ENCODE results near the gene ANKRD22.

Gene ANKRD22

DNA sequence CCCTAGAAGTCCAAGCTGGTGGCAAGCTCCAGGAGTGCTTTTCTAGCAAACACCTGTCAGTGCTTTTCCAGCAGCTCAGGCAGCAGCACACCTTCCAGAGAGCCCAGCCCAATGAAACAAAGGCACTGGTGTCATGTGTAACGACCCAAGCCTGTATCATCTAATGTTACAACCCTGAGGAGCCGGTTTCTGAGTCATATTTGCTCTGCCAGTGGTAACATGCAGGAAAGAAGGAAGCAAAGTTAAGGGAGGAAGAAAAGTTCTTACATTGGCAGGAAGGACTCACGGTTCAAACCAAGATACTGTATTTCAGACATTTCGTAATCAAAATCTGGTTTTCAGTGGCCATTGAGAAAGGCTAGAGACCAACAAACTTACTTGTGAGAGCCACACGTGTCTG lies at the start of gene ANKRD22:
TSS of gene ANKRD22 (minus strand) at position 139 of the 400 bp plus-strand sequence. CDS start 237 bp downstream, outside the sequence.
- Histone ChIP-seq H3K4me3 (replicated peaks; ENCODE audit: low read depth, low read length) (no peak within 1 kb of the TSS), H3K27me3 (replicated peaks; ENCODE audit: control insufficient read depth, insufficient read depth, low read length) (no peaks in the 10 kb centered on the region), H3K36me3 (ENCODE audit: control insufficient read depth, insufficient read depth, low read length) (no peaks in the 10 kb centered on the region)
- no peak for DNase-seq (ENCODE audit: extremely low read depth, insufficient read length)
- TF ChIP-seq, protein P1, sequence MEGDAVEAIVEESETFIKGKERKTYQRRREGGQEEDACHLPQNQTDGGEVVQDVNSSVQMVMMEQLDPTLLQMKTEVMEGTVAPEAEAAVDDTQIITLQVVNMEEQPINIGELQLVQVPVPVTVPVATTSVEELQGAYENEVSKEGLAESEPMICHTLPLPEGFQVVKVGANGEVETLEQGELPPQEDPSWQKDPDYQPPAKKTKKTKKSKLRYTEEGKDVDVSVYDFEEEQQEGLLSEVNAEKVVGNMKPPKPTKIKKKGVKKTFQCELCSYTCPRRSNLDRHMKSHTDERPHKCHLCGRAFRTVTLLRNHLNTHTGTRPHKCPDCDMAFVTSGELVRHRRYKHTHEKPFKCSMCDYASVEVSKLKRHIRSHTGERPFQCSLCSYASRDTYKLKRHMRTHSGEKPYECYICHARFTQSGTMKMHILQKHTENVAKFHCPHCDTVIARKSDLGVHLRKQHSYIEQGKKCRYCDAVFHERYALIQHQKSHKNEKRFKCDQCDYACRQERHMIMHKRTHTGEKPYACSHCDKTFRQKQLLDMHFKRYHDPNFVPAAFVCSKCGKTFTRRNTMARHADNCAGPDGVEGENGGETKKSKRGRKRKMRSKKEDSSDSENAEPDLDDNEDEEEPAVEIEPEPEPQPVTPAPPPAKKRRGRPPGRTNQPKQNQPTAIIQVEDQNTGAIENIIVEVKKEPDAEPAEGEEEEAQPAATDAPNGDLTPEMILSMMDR (IDR thresholded peaks at IDR 0.05; ENCODE audit: insufficient read depth, low read length, poor library complexity, severe bottlenecking) = no peak

DNA sequence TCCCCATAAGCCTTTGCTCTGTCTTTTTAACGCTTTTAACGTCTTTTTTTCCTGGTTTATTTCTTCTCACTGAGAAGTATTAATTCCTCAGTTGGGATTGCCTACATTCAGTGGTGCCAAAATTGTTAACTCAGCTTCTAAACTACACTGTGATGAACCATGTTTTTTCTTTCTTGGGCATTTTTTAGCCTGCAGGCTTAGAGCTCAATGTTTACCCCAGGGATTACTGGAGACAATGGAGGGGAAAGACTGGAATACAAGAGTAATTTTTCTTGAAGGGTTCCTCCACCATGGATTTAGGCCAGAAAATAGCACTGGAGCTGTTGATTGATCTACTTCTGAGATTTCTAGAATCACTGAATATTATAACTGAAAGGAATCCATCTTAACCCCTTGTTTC lies 48.2 kb upstream of the ANKRD22 start:
- Histone ChIP-seq H3K27me3 (replicated peaks; ENCODE audit: control insufficient read depth, insufficient read depth, low read length) (no peaks in the 10 kb centered on the region), H3K36me3 (ENCODE audit: control insufficient read depth, insufficient read depth, low read length) (no peaks in the 10 kb centered on the region; the same call in 1 of the 2 replicates)

DNA sequence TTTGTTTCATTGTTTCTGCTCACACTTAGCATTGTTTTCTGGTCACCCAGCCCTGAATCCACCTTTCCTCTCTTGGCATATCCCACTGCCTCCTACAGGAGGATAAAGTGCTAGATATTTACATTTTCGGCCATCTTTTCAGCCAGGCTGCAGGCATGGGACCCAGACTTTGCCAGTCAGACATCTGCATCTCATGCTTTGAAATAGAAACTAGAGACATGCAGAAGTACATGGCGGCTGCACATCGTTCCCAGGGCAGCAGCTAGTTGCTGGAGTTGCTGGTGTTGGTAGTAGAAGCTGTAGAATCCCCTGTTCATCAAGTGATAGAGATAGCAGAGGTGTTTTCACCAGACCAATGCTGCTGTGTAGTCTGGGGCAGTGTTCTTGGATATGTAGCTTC lies 47.1 kb upstream of the ANKRD22 start:
- TF ChIP-seq, protein P1 (IDR thresholded peaks at IDR 0.05; ENCODE audit: insufficient read depth, low read length, poor library complexity, severe bottlenecking) = no peak
- peak overlapping the region; percentile 16; the same call in 1 of the 2 replicates for H3K4me3 ChIP-seq (replicated peaks; ENCODE audit: low read depth, low read length)
- no peaks in the 10 kb centered on the region for H3K27me3 ChIP-seq (replicated peaks; ENCODE audit: control insufficient read depth, insufficient read depth, low read length)
- DNase-seq (ENCODE audit: extremely low read depth, insufficient read length) = peak; percentile 20
- no peaks in the 10 kb centered on the region; the same call in 1 of the 2 replicates for H3K36me3 ChIP-seq (ENCODE audit: control insufficient read depth, insufficient read depth, low read length)

More for the DNA sequence above, 48.2 kb upstream of the ANKRD22 start:
- H3K4me3 ChIP-seq (replicated peaks; ENCODE audit: low read depth, low read length) = no peak overlapping the region
- no peak for DNase-seq (ENCODE audit: extremely low read depth, insufficient read length)
- TF ChIP-seq, protein P1 (IDR thresholded peaks at IDR 0.05; ENCODE audit: insufficient read depth, low read length, poor library complexity, severe bottlenecking) = no peak

DNA sequence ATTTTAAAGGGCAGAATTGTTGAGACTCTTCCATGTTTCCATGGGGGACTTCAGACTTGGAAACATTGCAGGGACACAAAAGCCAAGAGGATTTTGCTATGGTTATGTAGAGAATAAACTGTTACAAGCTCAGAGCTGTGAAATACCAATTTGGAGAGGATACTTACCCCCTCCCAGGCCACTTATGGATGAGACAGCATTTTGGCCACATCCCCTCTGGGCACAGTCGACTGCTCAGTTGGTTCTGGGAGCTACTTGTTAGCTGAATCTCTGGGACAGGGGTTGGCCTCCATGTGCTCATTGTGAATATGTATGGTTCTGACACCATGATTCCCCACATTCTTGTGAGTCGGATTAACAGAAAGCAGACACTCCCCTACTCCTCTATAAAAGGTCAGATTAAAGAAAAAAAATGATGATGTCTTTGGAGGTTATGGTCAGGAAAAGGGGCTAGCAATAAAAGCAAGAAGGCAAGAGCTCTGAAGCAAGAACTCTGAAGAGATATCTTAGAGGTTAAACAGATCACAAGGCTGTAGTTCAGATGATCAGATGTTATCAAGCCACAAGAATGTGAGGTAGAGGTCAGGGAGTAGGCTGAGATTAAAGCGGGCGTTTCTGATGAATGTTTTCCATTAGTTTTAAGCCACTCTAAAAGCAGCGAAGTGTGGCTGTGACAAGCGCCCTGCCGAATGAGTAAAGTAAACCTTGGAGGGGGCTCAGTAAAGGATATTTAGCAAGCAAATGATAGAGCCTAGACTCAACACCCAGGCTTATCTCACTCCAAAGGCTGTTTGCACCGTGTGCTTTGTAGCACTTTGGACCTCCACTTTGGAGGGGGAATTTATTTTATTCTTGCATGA lies 45.6 kb upstream of the ANKRD22 start:
- no peak for DNase-seq (ENCODE audit: extremely low read depth, insufficient read length)
- no peaks in the 10 kb centered on the region for H3K27me3 ChIP-seq (replicated peaks; ENCODE audit: control insufficient read depth, insufficient read depth, low read length)
- H3K4me3 ChIP-seq (replicated peaks; ENCODE audit: low read depth, low read length) = no peak overlapping the region
- TF ChIP-seq, protein P1 (IDR thresholded peaks at IDR 0.05; ENCODE audit: insufficient read depth, low read length, poor library complexity, severe bottlenecking) = no peak
- H3K36me3 ChIP-seq (ENCODE audit: control insufficient read depth, insufficient read depth, low read length) = no peaks in the 10 kb centered on the region; the same call in 1 of the 2 replicates

DNA sequence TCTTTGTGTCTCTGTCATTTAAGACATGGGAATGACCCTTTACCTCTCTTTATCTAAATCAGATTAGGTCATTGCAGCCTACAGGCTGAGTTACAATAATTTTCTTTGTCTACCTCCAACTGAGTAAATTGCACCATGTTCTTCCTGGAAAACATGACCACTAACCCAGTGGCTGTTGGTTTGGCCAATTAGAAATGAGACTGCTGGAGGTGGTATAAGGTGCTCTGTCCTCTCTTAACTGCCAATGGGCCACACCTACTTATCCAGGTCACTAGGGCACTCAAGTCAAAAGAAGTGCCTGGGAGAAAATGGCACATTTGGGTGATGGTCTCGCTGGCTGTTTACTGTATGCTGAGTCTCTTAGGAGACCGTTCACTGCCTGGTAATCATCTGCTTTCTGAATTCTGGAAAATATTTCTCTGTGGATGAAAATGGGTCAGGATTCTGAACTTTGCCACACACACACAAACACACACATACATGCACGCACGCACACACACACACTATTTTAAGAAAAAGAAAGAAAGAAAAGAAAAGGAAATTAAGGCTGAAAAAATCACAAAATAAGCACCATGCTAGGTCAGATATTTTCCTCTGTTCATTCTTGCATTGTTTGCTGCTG lies 44.8 kb upstream of the ANKRD22 start:
- H3K27me3 ChIP-seq (replicated peaks; ENCODE audit: control insufficient read depth, insufficient read depth, low read length) = no peaks in the 10 kb centered on the region
- H3K4me3 ChIP-seq (replicated peaks; ENCODE audit: low read depth, low read length) = no peak overlapping the region
- no peaks in the 10 kb centered on the region; the same call in 1 of the 2 replicates for H3K36me3 ChIP-seq (ENCODE audit: control insufficient read depth, insufficient read depth, low read length)
- DNase-seq (ENCODE audit: extremely low read depth, insufficient read length) = no peak
- TF ChIP-seq, protein P1 (IDR thresholded peaks at IDR 0.05; ENCODE audit: insufficient read depth, low read length, poor library complexity, severe bottlenecking) = no peak

Measured in GM06990 (cell line).